NT2/D1 (cell line): ENCODE results near the gene BCL3.

ENCODE experiments used
- DNase-seq: peaks from one replicate; pipeline ENCODE4 v3.0.0-alpha.2; 2011; ENCODE audit warnings: low read depth, low spot score
- H3K27me3 ChIP-seq: 2 replicates; pipeline ENCODE4 v1.6.0; 2011; ENCODE audit warnings: mild to moderate bottlenecking; ENCODE audit not compliant: insufficient read length, insufficient read depth
- H3K36me3 ChIP-seq: 2 replicates; pipeline ENCODE4 v1.6.1; 2011; ENCODE audit warnings: mild to moderate bottlenecking, low read length, mixed read lengths; ENCODE audit not compliant: insufficient read depth, insufficient read length
- H3K4me1 ChIP-seq: 2 replicates; pipeline ENCODE4 v1.5.1; 2011; ENCODE audit not compliant: insufficient read depth, insufficient read length
- H3K4me3 ChIP-seq: 2 replicates; pipeline ENCODE4 v1.5.1; 2011; ENCODE audit warnings: low read depth; ENCODE audit not compliant: insufficient read length
- H3K9ac ChIP-seq: 2 replicates; pipeline ENCODE4 v1.6.0; 2011; ENCODE audit warnings: low read depth; ENCODE audit not compliant: insufficient read length
- H3K9me3 ChIP-seq: 2 replicates; pipeline ENCODE4 v1.5.1; 2011; ENCODE audit warnings: mild to moderate bottlenecking, low read length; ENCODE audit not compliant: insufficient read depth
- SUZ12 ChIP-seq: IDR thresholded peaks from 2 replicates; pipeline ENCODE4 v1.6.1; 2011; ENCODE audit not compliant: insufficient read length, insufficient read depth; ENCODE audit errors: extremely low read depth
- YY1 ChIP-seq: IDR thresholded peaks from 2 replicates; pipeline ENCODE4 v1.6.1; 2011; ENCODE audit not compliant: insufficient read length, insufficient read depth
- ZNF274 ChIP-seq: IDR thresholded peaks from 2 replicates; pipeline ENCODE4 v1.6.1; 2011; ENCODE audit warnings: mild to moderate bottlenecking, low read depth, low read length

Gene BCL3

GRCh38 chr19:44745341-44745831 is 3.1 kb upstream of the BCL3 start:
- H3K4me1 ChIP-seq = peaks cover 8% of the 10 kb centered on the region
- TF ChIP-seq YY1 (no peak), SUZ12 (no peak), ZNF274 (no peak)
- H3K9ac ChIP-seq = peak overlapping the region; percentile 36
- peaks cover 31% of the 10 kb centered on the region for H3K27me3 ChIP-seq
- H3K4me3 ChIP-seq = no peak overlapping the region
- no peaks in the 10 kb centered on the region for H3K36me3 ChIP-seq
- DNase-seq = no peak
- H3K9me3 ChIP-seq = no peaks in the 10 kb centered on the region

GRCh38 chr19:44745887-44746600 is 2.5 kb upstream of the BCL3 start:
- H3K9me3 ChIP-seq = no peaks in the 10 kb centered on the region
- H3K27me3 ChIP-seq = peaks cover 36% of the 10 kb centered on the region
- DNase-seq = no peak
- no peak overlapping the region for H3K9ac ChIP-seq
- H3K4me3 ChIP-seq = no peak overlapping the region
- peaks cover 4% of the 10 kb centered on the region for H3K36me3 ChIP-seq
- no peak for TF ChIP-seq ZNF274
- TF ChIP-seq SUZ12 = no peak
- no peak for TF ChIP-seq YY1
- H3K4me1 ChIP-seq = peaks cover 8% of the 10 kb centered on the region

DNA sequence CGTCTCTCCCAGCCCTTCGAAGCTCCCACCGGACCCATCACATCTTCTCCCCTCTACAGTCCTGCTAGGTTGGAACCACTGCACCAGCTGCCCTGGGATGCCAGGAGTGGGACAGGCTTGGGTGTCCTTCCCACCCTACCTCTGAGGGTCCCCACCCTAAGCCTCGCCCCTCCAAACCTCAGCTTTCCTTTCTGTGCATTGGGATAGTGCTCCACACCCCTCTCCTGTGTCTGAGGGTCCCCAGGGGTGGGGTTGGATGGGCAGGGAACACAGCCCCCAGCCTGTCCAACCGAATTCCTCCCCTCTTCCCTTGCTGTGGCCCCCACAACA is 1.9 kb upstream of the BCL3 start:
- no peak overlapping the region for H3K4me3 ChIP-seq
- H3K4me1 ChIP-seq = peaks cover 10% of the 10 kb centered on the region
- TF ChIP-seq SUZ12 = no peak
- no peak for TF ChIP-seq YY1
- no peak for TF ChIP-seq ZNF274
- DNase-seq = no peak
- H3K36me3 ChIP-seq = peaks cover 7% of the 10 kb centered on the region
- H3K27me3 ChIP-seq = peaks cover 39% of the 10 kb centered on the region
- H3K9ac ChIP-seq = no peak overlapping the region
- H3K9me3 ChIP-seq = no peaks in the 10 kb centered on the region

DNA sequence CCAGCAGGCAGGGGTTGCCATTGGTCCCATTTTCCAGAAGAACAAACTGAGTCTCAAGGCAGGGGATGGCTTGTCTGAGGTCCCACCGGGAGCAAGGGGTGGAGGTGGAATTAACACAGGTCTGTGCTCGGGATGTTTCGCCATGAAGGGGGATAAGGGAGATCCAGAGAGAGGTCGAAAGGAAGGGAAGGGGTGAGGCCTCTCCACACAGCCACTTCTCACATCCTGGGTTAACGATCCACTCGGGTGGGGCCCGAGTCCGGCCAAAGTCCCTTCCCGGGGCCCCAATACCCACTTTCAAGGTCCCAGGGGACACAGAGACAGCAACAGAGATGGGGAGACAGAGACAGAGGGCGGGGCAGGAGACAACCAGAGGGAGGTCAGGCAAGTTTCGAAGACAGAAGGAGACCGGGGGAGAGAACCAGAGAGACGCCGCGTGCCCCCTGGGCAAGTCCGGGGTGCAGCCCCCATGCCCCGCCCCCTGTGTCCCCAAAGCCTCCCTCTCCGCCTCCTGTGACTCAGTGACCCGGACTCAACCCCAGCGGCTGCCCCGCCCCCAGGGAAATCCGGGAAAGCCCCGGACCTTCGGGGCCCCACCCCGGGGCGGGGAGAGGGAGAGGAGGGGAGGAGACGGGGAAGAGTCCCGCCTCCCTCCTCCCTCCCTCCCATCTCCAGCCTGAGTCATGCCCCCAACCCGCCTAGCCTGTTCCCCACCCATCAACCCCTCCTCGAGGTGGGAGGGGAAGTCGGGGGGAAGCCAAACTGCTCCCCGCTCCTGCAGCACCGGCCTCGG is 1.4 kb upstream of the BCL3 start:
- TF ChIP-seq ZNF274 (no peak), SUZ12 (no peak), YY1 (no peak)
- Histone ChIP-seq H3K9ac (peak overlapping the region; percentile 50), H3K27me3 (peaks cover 39% of the 10 kb centered on the region), H3K9me3 (no peaks in the 10 kb centered on the region), H3K4me1 (peaks cover 7% of the 10 kb centered on the region), H3K4me3 (peak overlapping the region; percentile 39), H3K36me3 (peaks cover 7% of the 10 kb centered on the region)
- peak; percentile 56 for DNase-seq

DNA sequence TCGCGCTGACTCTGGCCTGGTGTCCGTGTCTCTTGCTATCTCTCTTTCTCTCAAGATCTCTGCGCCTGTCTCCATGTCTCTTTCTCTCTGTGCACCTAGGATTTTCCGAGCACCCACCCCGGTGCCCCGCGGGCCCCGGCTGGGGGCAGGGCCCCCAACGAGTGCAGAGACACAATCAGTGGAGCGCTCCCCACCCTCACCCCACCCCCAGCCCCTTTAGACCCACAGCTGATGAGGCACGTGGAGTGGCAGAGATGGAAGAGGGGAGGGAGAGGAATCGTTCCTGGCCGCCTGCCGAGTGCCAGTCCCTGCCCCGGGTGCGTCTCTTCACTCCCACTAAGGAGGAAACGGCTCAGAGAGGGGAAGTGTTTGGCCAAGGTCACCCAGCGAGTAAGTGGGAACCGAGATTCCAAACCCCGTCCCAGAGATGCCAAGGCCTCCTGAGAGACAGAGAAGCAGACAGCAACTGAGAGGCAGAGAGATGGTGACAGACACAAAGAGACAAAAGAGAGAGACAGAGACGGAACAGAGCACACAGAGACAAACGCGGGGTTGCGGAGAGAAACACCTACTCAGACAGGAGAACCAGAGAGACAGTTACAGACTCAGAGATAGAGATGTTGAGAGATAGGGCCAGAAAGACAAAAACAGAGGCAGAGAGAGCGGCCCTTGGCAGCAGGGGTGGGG is 626 bp upstream of the BCL3 start:
- Histone ChIP-seq H3K36me3 (peaks cover 7% of the 10 kb centered on the region), H3K27me3 (peaks cover 39% of the 10 kb centered on the region), H3K4me1 (peaks cover 3% of the 10 kb centered on the region), H3K9ac (peak overlapping the region; percentile 54), H3K4me3 (peak overlapping the region; percentile 39), H3K9me3 (no peaks in the 10 kb centered on the region)
- DNase-seq = no peak
- TF ChIP-seq YY1 = no peak
- no peak for TF ChIP-seq ZNF274
- no peak for TF ChIP-seq SUZ12

GRCh38 chr19:44749292-44749691 is 784 bp downstream of the BCL3 start:
- Histone ChIP-seq H3K4me3 (peak overlapping the region; percentile 36), H3K9ac (peak overlapping the region; percentile 70), H3K9me3 (no peaks in the 10 kb centered on the region), H3K27me3 (peaks cover 39% of the 10 kb centered on the region), H3K4me1 (peaks cover 3% of the 10 kb centered on the region), H3K36me3 (peaks cover 7% of the 10 kb centered on the region)
- no peak for DNase-seq
- TF ChIP-seq SUZ12 = no peak
- TF ChIP-seq ZNF274 = no peak
- no peak for TF ChIP-seq YY1

DNA sequence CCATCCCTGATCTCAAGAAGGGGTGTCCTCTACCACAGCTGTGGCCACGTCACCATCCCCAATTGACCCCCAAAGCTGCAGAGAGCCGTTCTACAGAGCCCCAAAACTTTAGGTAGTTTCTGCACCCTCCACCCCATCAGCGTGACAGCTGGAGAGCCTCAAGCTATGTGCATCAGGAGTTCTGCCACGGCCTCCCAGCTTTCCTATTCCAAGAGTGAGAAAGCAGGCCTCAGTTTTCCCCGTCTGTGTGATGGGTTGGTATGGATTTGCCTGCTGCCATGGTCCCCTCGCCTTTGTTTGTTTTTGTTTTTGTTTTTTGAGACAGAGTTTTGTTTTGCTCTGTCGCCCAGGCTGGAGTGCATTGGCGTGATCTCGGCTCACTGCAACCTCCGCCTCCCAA is 1.5 kb downstream of the BCL3 start:
- H3K27me3 ChIP-seq = peaks cover 44% of the 10 kb centered on the region
- H3K36me3 ChIP-seq = peaks cover 7% of the 10 kb centered on the region
- DNase-seq = no peak
- H3K4me3 ChIP-seq = no peak overlapping the region
- peaks cover 7% of the 10 kb centered on the region for H3K4me1 ChIP-seq
- H3K9ac ChIP-seq = no peak overlapping the region
- no peaks in the 10 kb centered on the region for H3K9me3 ChIP-seq
- no peak for TF ChIP-seq ZNF274
- TF ChIP-seq YY1 = no peak
